ENCODE measurements around the gene GPR18. TPM values are rescaled to one million over a fixed set of nuclear protein-coding genes. Genes with fewer than 3 reads are reported as not detected.

Gene GPR18
- total and polyA plus RNA-seq, 2 of the 4 experiments (the other 2 are of a cell fraction), result not detected

GRCh38 chr13:99273128-99273527 lies 14.9 kb upstream of the GPR18 start:
- in situ Hi-C loops (cut with MboI; ENCODE audit: low sequenced_read_pairs), result loop anchor here (5.0 kb wide), 1 partner anchor 164 kb away; no protein-coding TSS in a partner anchor

More at GRCh38 chr13:99273128-99273527, 14.9 kb upstream of the GPR18 start:
- no peak overlapping the region for H2BK15ac ChIP-seq (ENCODE audit: low read depth, low read length)
- peaks cover under 1% of the 10 kb centered on the region for H3K36me3 ChIP-seq (ENCODE audit: control insufficient read depth, insufficient read depth, low read length)
- WGBS, 2 experiments (ENCODE audit: extremely low coverage in 2 of 2, insufficient read length in 1 of 2), result no CpG with 5 or more reads among the region's 2 CpGs
- intact Hi-C loops (cut with micrococcal nuclease), result no loop called here
- H3K9ac ChIP-seq (ENCODE audit: low read depth, low read length), result no peak overlapping the region
- CTCF ChIA-PET, result no interaction called here
- no peak overlapping the region for H3K27ac ChIP-seq (ENCODE audit: insufficient read depth, low read length)
- no peak overlapping the region for H3K4me3 ChIP-seq (ENCODE audit: insufficient read depth, low read depth, low read length)
- H4K5ac ChIP-seq (ENCODE audit: low read depth, low read length), result no peak overlapping the region
- DNase-seq, result no peak
- H3K27me3 ChIP-seq (ENCODE audit: control insufficient read depth, insufficient read depth, low read length), result no peaks in the 10 kb centered on the region
- H4K8ac ChIP-seq (ENCODE audit: low read depth in 2 of 2, low read length in 2 of 2), result no peak overlapping the region
- H3K4ac ChIP-seq (ENCODE audit: low read depth, low read length), result no peak overlapping the region
- H3K9me1 ChIP-seq (ENCODE audit: insufficient read depth, low read length), result no peaks in the 10 kb centered on the region
- no peaks in the 10 kb centered on the region for H3K4me1 ChIP-seq (ENCODE audit: control insufficient read depth, insufficient read depth, low read length)
- H2AFZ ChIP-seq (replicated peaks; ENCODE audit: low read length, poor library complexity), result no peak overlapping the region
- no peak overlapping the region for H4K91ac ChIP-seq (ENCODE audit: insufficient read depth, low read depth, low read length)
- no peak overlapping the region for H3K4me2 ChIP-seq (ENCODE audit: low read depth, low read length)
- no peak for ATAC-seq (ENCODE audit: low read depth)
- peaks cover 5% of the 10 kb centered on the region; the same call in 1 of the 2 replicates for H4K20me1 ChIP-seq (ENCODE audit: insufficient read depth, low read length)
- no peak overlapping the region for H2AK5ac ChIP-seq (ENCODE audit: low read depth, low read length)
- POLR2A ChIA-PET (ENCODE audit: unreplicated experiment), result no interaction called here
- H3K9me3 ChIP-seq (ENCODE audit: control insufficient read depth, insufficient read depth, low read length), result no peaks in the 10 kb centered on the region; the same call in none of the 2 replicates
- no TSS peak for BruUV-seq (replicated peaks)
- H3K79me1 ChIP-seq (ENCODE audit: low read depth in 1 of 2, low read length in 2 of 2), result peaks cover 9 to 10% of the 10 kb centered on the region in 2 experiments; a peak in 3 of 4 replicates
- H2AK9ac ChIP-seq (replicated peaks; ENCODE audit: low read depth, low read length, poor library complexity), result no peak overlapping the region
- H2BK120ac ChIP-seq (ENCODE audit: low read depth, low read length), result no peak overlapping the region
- H3K18ac ChIP-seq (ENCODE audit: low read depth, low read length), result no peak overlapping the region
- dilution Hi-C loops (cut with HindIII; ENCODE audit: low sequenced_read_pairs, unreplicated experiment), result no loop called here
- H3K56ac ChIP-seq (ENCODE audit: extremely low read depth, insufficient read depth, low read length), result no peak overlapping the region
- no peak for TF ChIP-seq RCOR1 (IDR thresholded peaks at IDR 0.05; ENCODE audit: insufficient replicate concordance, low read length)
- no peak for TF ChIP-seq MAFK (IDR thresholded peaks at IDR 0.05; ENCODE audit: low read depth, low read length)
- no peak overlapping the region for H2BK5ac ChIP-seq (ENCODE audit: low read depth, low read length, poor library complexity, severe bottlenecking)
- no peak overlapping the region for H3K14ac ChIP-seq (replicated peaks; ENCODE audit: low read depth, low read length)
- H3K23ac ChIP-seq (ENCODE audit: low read depth, low read length), result no peak overlapping the region
- no peak overlapping the region for H2BK20ac ChIP-seq (ENCODE audit: low read depth, low read length)

Measured in IMR-90 (cell line).